ENCODE data around the gene PACC1.

- TF ChIP-seq CTCF (IDR thresholded peaks at IDR 0.05; ENCODE audit: low read depth, low read length, poor library complexity, severe bottlenecking), result no peak
- no peak for TF ChIP-seq EZH2phosphoT487 (IDR thresholded peaks at IDR 0.05; ENCODE audit: borderline replicate concordance, low read length)
Measured at GRCh38 chr1:212421165-212421564, 6.5 kb upstream of the PACC1 start.
